Esophagus (tissue), 2 donors: Measurements from ENCODE around the gene MDK. TPM values are rescaled to one million over a fixed set of nuclear protein-coding genes. Genes with fewer than 3 reads are reported as not detected.

Experiments
- H3K27ac ChIP-seq, 2 donors: one replicate each; pipeline ENCODE4 v1.5.1; 2013; ENCODE audit warnings: low read depth in 2 of 2, mild to moderate bottlenecking in 2 of 2, inconsistent platforms in 1 of 2, low read length in 1 of 2, moderate library complexity in 1 of 2
- H3K27me3 ChIP-seq, 2 donors: one replicate each; pipeline ENCODE4 v1.6.1; 2013; ENCODE audit warnings: low read length in 2 of 2, control low read depth in 1 of 2, mild to moderate bottlenecking in 1 of 2; ENCODE audit not compliant: insufficient read depth in 2 of 2, control insufficient read depth in 1 of 2
- H3K36me3 ChIP-seq, 2 donors: one replicate each; pipeline ENCODE4 v1.6.1; 2013; ENCODE audit warnings: low read length in 1 of 2; ENCODE audit not compliant: control insufficient read depth in 2 of 2, insufficient read depth in 2 of 2
- H3K4me1 ChIP-seq, 2 donors: one replicate each; pipeline ENCODE4 v1.6.1; 2013; ENCODE audit warnings: low read length in 1 of 2; ENCODE audit not compliant: control insufficient read depth in 2 of 2, insufficient read depth in 2 of 2
- H3K4me3 ChIP-seq, 2 donors: one replicate each; pipeline ENCODE4 v1.5.1; 2013; ENCODE audit warnings: low read length in 2 of 2, mild to moderate bottlenecking in 2 of 2, low read depth in 1 of 2, moderate library complexity in 1 of 2
- H3K9me3 ChIP-seq, 2 donors: one replicate each; pipeline ENCODE4 v1.6.1; 2013; ENCODE audit warnings: mild to moderate bottlenecking in 2 of 2, low read depth in 1 of 2, low read length in 1 of 2, moderate library complexity in 1 of 2; ENCODE audit not compliant: control insufficient read depth in 2 of 2, insufficient read depth in 1 of 2
- WGBS, 2 donors: extraction: QIAGEN DNeasy Blood & Tissue Kit; methylation state at CpG; one replicate each; pipeline ENCODE4 v1.1.7; 2013; 5-methylcytosine and 5-hydroxymethylcytosine counted together
- polyA plus RNA-seq, 2 donors: library from polyadenylated mRNA; stranded (reverse); fragments of 200-250 nt; gene quantifications; one replicate each; pipeline ENCODE4 v1.2.3, GENCODE V29; 2013
- donor health status: healthy with polysubstance abuse.
- donor health status: Bipolar disorder and iron deficiency.

The MDK gene, protein sequence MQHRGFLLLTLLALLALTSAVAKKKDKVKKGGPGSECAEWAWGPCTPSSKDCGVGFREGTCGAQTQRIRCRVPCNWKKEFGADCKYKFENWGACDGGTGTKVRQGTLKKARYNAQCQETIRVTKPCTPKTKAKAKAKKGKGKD
- 10 to 100 TPM; 19.9 to 24.3 TPM for polyA plus RNA-seq

DNA sequence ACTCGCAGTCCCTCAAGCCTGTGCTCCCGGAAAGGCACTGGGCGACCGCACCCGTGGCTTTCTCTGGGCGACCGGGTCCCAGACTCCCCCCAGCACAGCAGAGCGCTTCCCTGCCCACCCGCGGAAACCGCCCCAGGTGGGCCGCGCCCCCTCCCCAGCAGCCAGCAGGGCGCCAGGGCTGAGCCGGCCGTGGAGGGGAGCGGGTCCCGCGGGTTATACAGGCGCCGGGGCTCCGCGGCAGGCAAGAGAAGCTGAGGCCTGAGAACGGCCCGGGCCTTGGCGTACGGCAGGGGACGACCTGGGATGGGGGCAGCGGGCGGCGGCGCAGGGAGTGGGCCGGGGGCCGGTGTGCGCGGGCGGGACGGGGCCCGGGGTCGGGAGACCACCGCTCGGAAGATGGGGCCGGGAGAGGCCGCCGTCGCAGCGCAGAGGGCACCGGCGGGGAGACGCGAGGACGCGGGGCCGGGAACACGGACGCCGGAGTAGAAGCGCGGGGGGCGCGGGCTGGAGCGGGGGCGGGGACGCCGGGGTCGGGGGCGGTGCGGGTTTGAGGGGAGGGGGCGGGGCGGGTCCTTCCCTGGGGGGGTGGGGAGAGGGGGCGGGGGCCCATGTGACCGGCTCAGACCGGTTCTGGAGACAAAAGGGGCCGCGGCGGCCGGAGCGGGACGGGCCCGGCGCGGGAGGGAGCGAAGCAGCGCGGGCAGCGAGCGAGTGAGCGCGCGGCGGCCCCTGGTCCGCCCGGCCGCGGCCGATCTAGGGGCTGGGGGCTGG lies at the start of gene MDK:
TSS of gene MDK (plus strand) at position 622 of the 771 bp plus-strand sequence. CDS start 389 bp downstream, outside the sequence.
- H3K4me3 ChIP-seq: peak within 1 kb of the TSS; percentile 53 to 64
- H3K27ac ChIP-seq: peak within 1 kb of the TSS; percentile 47 to 65
- peaks cover 5 to 10% of the 10 kb centered on the region in 2 donors for H3K4me1 ChIP-seq
- H3K9me3 ChIP-seq: no peaks in the 10 kb centered on the region
- H3K36me3 ChIP-seq: peaks cover 0 to 16% of the 10 kb centered on the region in 2 donors
- WGBS, 2 donors: 1 to 2% methylated on average over 67 to 94 of the region's 96 CpGs
- no peaks in the 10 kb centered on the region for H3K27me3 ChIP-seq

DNA sequence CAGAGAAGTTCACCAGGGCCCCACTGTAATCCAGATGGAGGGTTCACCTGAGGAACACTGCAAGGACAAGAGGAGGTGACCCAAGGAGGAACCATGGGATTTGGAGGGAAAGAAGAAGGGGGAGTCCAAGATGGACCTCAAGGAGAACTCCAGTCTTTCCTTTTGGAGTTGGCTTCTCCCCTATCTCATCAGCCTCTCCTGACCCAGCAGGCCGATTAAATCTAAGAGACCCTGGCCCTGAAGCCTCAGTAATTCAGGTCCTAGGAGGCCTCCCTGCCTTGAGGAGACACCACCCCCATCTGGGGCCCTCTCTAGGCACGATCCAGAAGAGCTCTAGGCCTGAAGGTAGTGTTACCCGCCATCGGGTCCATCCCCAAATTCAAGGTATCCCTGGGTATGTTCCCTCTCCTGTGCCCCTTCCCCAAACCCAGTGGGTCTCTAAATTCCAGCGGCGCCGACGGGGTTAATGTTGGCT lies 49.3 kb upstream of the MDK start:
- Histone ChIP-seq H3K27me3 (peaks cover 0 to 8% of the 10 kb centered on the region in 2 donors), H3K9me3 (no peaks in the 10 kb centered on the region), H3K4me1 (peaks cover 3 to 14% of the 10 kb centered on the region in 2 donors), H3K27ac (no peak overlapping the region), H3K36me3 (no peaks in the 10 kb centered on the region), H3K4me3 (peak overlapping the region in 1 of 2 donors; percentile 40)
- 27 to 32% methylated on average over 8 of the region's 8 CpGs for WGBS, 2 donors

DNA sequence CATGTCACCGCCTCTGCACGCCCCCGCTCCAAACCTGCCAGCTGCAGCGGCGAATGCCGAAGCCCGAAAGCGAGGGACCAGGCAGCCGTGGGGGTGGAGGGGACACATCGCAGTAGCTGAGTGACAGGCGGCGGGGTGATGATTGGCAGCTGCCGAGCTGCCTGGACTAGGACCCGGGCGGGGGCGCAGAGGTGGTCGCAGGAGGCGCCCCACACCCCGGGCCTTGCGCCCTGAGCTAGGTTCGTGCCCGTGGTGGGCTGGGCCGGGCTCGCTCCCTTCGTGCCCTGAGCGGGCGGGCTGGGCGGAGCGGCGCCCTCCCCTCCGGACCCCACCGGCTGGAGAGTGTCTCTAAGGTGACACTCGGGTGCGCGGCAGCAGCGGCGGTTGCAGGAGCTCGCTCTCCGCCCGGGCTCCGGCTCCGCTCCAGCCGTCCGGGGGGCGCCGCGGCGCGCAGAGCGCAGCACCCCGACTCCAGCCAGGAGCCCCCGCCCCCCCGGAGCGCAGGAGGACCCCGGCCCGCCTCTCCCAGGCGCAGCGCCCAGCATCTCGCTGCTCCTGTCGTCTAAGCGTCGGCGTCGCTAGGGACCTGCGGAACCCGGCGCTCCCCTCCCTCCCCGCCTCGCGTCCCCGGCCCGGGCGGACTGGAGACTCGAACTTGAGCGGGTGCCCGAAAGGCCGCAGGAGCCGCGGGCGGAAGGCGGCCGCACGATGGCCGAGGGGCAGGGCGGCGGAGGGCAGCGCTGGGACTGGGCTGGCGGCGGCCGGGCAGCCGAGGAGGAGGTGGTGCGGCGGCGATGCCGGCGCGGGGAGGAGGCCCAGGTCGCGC lies 48.7 kb upstream of the MDK start:
- peaks cover 0 to 8% of the 10 kb centered on the region in 2 donors for H3K27me3 ChIP-seq
- 1 to 2% methylated on average over 67 to 99 of the region's 99 CpGs for WGBS, 2 donors

DNA sequence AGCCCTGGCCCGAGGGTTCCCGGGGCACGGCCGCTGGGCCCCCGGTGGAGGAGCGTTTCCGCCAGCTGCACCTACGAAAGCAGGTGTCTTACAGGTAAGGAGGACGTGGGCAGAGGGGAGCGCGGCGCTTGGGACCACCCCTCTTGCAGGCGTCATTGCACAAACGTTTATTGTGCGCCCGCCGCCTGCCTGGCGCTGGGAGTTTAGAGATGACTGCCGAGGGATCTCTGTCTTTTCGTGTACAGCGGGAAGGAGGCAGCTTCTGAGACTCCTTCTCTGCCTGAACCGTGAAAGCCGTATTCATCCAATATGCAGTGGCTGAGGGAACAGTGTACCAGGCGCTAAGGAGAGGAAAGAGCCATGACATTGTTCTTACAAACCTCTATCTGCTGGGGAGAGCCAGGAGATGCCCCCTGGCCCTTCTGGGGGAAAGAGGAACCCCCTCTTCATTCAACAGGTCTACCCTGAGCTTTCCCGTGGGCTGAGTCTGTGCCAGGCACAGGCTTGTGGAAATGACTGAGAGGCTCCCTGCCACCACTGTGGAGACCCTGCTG lies 48.0 kb upstream of the MDK start:
- 11 to 16% methylated on average over 25 of the region's 25 CpGs for WGBS, 2 donors
- Histone ChIP-seq H3K4me3 (peak overlapping the region; percentile 32 to 40), H3K27ac (no peak overlapping the region), H3K4me1 (peaks cover 3 to 14% of the 10 kb centered on the region in 2 donors), H3K27me3 (peaks cover 0 to 8% of the 10 kb centered on the region in 2 donors), H3K36me3 (no peaks in the 10 kb centered on the region), H3K9me3 (no peaks in the 10 kb centered on the region)

More for the DNA sequence above, 48.7 kb upstream of the MDK start:
- Histone ChIP-seq H3K4me3 (peak overlapping the region; percentile 32 to 40), H3K4me1 (peaks cover 3 to 14% of the 10 kb centered on the region in 2 donors), H3K27ac (no peak overlapping the region), H3K36me3 (no peaks in the 10 kb centered on the region), H3K9me3 (no peaks in the 10 kb centered on the region)

DNA sequence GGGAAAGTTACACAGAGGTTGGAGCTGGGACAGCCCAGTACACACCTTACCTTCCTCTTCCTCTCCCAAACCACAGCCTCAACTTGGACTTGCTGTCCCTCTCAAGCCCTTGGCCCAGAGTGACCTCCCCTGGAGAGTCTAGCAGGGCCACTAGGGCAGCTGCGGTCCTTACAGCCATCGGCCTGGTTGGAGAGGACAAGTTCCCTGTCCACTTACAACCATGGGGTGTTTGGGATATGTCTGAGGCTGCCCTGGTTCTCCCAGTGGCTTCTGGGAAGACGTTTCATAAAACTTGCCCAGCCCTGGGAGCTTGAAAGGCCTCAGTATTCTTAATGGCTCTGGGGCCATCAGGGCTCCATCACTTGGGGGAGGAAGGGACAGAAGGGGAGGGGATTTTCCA lies 47.3 kb upstream of the MDK start:
- Histone ChIP-seq H3K36me3 (no peaks in the 10 kb centered on the region), H3K27ac (no peak overlapping the region), H3K4me3 (no peak overlapping the region), H3K9me3 (no peaks in the 10 kb centered on the region), H3K27me3 (peaks cover 0 to 8% of the 10 kb centered on the region in 2 donors), H3K4me1 (peaks cover 3 to 17% of the 10 kb centered on the region in 2 donors)
- WGBS, 2 donors: 95 to 98% methylated on average over 3 of the region's 3 CpGs

DNA sequence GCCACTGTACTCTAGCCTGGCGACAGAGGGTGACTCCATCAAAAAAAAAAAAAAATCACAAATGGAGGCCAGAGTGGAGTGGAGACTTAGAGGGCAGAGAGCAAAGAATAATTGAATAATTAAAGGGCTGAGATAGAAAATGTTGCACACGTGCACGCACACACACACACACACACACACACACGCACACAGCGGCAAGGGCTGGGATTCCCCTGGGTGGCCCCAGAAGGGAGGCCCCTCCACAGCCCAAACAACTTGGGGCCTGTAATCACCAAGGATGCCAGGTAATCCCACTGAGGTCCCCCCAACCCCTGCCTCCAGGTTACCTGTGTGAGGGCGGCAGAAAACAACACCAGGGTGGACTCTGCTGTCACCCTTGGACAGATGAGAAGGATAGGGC lies 46.2 kb upstream of the MDK start:
- peaks cover 3 to 20% of the 10 kb centered on the region in 2 donors for H3K4me1 ChIP-seq
- no peaks in the 10 kb centered on the region for H3K9me3 ChIP-seq
- WGBS, 2 donors: 93 to 98% methylated on average over 6 of the region's 6 CpGs
- peaks cover 0 to 8% of the 10 kb centered on the region in 2 donors for H3K27me3 ChIP-seq
- H3K36me3 ChIP-seq: no peaks in the 10 kb centered on the region
- no peak overlapping the region for H3K4me3 ChIP-seq
- no peak overlapping the region for H3K27ac ChIP-seq

DNA sequence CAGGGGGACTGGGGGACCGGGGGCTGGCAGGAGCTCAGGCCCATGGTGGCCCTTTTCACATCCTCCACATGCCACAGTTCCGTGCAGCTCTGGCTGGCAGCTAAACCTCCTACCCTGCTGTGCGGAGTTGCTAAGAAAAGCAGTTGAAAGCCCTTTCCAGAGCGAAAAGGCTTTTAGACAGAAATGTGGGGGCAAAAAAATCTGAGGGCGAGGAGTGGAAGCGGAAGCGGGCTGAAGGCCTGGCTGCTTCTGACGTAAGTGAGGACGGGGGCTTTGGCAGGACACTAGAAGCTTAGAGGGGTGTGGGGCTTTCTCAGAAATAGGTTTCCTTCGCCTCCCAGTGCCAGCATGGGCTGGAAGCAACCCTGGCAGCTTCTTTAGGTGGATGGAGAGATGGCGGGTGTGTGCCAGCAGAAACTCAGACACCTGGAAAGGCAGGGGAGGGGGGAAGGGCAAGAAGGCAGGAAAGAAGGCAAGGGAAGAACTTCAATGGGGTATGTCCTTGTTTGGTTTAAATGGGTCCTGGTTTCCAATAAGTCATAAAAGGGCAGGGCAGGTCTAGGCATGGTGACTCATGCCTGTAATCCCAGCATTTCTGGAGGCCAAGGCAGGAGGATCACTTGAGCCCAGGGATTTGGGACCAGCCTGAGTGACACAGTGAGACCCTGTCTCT lies 45.4 kb upstream of the MDK start:
- Histone ChIP-seq H3K9me3 (no peaks in the 10 kb centered on the region), H3K27me3 (peaks cover 0 to 6% of the 10 kb centered on the region in 2 donors), H3K36me3 (no peaks in the 10 kb centered on the region), H3K4me1 (peaks cover 3 to 20% of the 10 kb centered on the region in 2 donors), H3K4me3 (no peak overlapping the region), H3K27ac (no peak overlapping the region)
- WGBS, 2 donors: 90 to 91% methylated on average over 11 of the region's 11 CpGs

DNA sequence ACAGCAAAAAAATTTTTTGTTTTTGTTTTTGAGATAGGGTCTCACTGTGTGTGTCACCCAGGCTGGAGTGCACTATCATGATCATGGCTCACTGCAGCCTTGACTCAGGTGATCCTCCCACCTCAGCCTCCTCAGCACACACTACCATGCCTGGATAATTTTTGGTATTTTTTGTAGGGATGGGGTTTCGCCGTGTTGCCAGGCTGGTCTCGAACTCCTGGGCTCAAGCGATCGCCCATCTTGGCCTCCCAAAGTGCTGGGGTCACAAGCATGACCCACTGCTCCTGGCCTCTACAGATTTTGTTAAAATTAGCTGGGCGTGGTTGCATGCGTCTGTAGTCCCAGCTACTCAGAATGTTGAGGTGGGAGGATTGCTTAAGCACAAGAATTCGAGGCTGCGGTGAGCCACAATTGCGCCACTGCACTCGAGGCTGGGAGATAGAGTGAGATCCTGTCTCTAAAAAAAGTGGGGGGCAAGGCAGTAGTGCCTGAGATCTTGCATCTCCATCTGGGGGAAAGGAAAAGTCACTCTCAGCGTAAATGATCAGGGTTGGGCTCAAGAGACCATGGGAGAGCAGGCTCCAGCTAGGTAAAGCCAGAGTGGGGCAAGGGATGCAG lies 44.8 kb upstream of the MDK start:
- H3K9me3 ChIP-seq: no peaks in the 10 kb centered on the region
- H3K27ac ChIP-seq: no peak overlapping the region
- WGBS, 2 donors: 89 to 90% methylated on average over 12 of the region's 12 CpGs
- no peaks in the 10 kb centered on the region for H3K36me3 ChIP-seq
- no peak overlapping the region for H3K4me3 ChIP-seq
- H3K4me1 ChIP-seq: peaks cover 3 to 20% of the 10 kb centered on the region in 2 donors
- H3K27me3 ChIP-seq: peaks cover 0 to 6% of the 10 kb centered on the region in 2 donors
